ENCODE results near the gene POMGNT1.

The POMGNT1 gene

DNA sequence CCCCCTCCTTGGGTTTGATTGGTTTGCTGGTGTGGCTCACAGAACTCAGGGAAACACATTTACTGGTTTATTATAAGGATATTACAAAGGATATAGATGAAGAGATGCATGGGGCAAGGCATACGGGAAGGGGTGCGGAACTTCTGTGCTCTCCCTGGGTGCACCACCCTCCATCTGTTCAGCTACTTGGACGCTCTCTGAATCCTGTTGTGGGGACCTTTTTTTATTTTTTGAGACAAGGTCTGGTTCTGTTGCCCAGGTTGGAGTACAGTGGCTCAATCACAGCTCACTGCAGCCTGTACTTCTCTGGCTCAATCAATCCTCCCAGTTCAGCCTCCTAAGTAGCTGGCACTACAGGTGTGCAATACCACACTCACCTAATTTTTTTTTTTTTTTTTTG, 12.3 kb upstream of the POMGNT1 start:
- DNase-seq (ENCODE audit: low spot score): no peak

DNA sequence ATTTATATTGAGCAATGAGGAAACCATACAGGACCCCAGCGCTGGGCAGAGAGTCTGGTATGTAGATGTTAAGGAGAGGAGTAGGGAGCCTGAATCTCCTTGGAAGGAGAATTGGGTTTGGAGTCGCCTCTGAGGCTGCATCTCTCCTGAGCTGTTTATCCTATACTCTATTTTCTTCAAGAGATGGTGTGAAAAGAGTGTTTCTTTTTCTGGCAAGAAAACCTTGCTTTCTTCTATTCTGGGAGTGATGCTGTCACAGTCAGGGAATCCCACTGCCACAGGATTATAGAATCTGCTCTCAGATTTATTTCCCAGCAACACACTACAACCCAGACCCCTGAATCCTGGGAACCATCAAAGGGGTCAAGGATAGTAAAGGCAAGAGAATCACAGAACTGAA, 8.2 kb upstream of the POMGNT1 start:
- DNase-seq (ENCODE audit: low spot score): no peak

DNA sequence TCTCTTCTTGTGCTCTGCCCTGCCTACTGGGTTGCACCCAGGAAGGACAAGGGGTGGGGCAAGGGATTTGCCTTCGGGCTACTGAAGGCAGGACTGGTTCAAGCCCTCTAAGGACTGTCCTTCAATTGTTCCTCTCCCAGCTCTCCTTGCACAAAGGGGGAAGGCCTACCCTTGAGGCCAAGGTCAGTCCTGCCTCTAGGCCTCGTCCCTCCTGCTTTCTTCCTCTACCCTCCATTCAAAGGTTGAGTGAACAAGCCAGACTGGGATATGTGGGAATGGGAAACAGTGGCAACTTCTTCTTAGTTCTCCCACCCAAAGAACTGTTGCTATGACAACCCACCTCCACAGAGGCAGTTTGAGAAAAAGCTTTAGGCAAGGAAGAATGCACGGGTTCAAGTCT, 7.6 kb upstream of the POMGNT1 start:
- DNase-seq (ENCODE audit: low spot score): no peak

DNA sequence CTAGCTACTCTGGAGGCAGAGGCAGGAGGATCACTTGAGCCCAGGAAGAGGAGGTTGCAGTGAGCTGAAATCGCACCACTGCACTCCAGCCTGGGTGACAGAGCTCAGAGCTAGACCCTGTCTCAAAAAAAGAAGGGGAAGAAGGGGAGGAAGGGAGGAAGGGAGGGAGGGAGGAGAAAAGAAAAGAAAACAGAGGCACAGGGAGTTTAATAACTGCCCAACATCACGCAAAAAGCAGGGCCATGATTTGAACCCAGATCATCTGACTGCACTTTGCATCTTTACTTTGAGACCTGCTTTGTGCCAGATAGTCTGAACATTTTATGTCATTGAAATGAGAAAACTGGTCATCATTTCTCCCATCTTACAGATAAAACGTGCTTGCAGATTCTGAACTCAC, 6.9 kb upstream of the POMGNT1 start:
- no peak for DNase-seq (ENCODE audit: low spot score)

DNA sequence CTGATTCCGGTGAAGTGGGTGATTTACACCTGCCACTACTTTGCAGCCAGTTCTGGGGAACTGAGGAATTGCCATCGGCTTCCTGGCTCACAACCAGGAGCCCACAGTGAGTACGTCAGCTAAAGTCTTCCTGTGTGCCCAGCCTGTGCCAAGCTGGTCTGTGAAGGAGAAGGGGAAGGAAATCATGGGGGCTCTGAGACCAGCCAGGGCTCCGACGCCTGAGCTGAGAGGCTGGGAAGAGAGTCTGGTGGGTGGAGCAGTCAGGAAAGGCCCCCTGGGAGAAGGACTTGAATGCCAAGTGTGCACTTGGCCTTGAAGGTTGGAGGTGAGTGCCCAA, 6.1 kb upstream of the POMGNT1 start:
- DNase-seq (ENCODE audit: low spot score): no peak

DNA sequence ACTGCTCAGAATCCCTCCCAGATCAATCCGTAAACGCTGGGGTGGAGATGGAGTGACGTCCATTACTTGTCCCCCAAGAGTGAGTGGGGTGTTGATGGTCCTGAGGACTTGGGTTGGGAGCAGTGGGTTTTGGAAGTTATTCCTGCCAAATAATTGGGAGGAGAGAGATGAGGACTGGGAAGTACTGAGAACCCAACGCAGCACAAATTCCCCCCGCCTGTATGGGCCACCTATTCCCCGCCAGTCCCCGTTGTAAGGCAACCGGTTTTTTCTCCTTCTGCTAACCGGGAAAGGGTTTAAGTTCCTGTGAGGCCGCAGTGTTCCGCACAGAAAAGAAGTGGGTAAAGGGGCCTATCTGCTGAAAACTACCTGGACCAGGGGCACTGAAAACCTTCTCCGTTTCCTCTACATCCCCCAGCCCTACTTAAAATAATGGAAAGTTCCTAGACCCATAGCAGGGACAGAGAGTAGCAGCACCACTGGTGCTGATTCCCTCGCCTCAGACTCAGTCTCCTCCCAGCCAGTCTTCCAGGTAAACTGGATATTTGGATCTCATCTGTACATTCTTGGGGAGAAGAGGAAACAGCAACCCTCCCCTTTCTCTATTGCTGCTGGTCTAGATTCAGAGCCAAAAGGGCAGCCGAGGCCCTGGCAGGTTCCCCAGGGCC, 5.6 kb upstream of the POMGNT1 start:
- DNase-seq (ENCODE audit: low spot score): no peak

DNA sequence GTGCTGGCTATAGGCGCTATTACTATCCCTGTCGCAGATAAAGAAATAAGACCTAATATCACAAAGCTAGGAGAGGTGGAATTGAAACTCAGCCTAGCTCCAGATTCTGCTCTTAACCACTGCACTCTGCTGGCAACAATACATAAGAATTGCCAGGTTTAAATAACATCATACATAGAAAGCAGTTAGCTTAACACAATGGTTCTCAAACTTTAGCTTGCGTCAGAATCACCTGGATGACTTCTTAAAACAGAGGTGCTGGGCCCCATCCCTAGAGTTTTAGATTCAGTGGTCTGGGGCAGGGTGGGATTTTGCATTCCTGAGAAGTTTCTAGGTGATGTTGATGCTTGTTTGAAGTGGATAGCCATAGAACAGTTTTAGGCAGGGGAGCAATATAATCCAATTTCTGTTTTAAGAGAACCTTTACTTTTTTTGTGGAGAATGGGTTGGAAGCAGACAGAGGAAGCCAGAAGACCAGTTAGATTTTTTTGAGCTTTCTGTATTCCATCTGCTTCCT, 1.1 kb upstream of the POMGNT1 start:
- DNase-seq (ENCODE audit: low spot score): no peak

DNA sequence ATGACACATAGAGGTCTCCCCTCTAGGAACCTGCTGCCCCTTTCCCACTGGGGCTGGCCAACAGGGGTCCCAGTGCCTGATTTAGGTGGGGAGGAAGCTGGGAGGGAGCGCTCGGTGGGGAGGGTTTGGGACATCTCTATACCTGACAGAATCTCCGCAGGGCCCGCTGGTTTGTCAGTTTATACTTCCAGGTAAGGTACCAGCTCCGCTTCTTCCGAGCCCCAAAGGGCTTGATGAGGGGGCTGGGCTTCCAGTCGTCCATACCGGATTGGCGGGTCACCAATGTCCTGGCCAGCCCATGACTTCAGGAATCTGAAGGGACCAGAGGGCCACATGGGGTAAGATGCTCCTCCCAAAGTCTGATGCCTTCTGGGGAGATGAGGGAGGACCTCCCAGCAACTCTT, 672 bp downstream of the POMGNT1 start:
- DNase-seq (ENCODE audit: low spot score): peak; percentile 29

DNA sequence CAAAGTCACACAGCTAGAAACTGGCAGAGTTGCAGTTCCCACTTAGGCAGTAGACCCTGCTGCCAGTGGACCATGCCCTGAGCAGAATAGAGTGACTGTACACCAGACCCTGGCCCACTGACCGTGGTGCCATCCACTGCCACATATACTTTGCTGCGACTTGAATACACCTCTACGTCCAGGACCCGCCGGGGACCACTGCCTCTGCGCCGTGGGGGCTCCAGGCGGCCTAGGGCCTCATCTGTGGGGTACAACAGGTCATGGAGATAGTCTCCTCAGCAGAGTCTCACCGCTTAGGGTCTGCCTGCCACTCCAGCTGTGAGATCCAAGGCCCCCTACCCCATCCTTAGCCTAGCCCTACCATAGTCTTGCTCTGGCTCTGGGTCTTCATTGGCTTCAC, 1.6 kb downstream of the POMGNT1 start:
- DNase-seq (ENCODE audit: low spot score): no peak

DNA sequence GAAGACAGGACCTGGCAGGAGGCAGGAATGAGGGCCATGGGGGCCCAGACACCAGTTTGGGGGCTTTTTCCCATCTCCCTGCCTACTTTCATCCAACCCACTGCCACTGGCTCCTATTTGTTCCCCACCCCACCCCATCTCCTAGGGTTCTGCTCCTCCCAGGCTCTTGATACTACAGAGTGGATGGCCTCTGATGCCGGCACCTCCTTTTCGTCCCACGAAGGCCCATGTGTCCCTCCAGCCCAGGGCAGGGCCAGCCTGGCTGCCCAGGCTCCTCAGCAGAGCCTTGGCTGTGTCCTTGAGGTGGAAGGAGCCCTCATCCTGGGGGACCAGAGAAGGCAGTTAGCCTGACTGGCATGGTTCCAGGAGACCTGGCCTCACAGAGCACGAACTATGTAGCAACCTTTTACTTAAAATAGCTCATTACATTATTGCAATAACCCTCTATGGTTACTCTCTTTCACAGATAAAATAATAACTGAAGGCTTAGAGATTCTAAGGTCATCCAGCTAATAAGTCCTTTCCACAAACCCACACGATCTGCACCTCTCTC, 3.5 kb downstream of the POMGNT1 start:
- DNase-seq (ENCODE audit: low spot score): no peak

DNA sequence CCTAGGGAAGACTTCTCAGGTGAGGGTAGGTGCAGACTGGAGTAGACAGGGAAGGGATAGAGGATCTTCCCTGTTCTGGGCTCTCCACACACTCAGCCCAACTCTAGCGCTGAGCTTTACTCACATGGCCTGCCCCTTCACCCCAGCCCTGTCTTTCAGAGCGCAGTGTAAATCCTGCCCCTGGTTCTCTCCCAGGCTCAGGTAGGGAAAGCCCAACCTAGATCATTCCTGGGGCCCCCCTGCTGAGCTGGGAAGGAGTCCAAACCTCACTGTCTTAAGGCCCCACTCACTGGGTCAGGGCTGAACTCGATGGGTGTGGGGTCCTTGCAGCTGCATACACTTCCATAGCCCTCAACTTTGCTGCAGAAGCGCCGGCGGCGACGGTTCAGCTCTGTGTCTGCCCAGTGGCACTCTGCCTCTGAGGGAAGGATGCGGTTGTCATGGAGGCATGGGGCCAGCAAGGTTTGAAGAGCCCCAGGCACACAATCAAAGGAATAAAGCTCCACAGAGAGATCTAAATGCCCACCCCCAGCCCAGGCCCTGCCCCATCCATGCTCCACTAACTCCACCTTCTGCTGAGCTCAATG, 4.2 kb downstream of the POMGNT1 start:
- no peak for DNase-seq (ENCODE audit: low spot score)

DNA sequence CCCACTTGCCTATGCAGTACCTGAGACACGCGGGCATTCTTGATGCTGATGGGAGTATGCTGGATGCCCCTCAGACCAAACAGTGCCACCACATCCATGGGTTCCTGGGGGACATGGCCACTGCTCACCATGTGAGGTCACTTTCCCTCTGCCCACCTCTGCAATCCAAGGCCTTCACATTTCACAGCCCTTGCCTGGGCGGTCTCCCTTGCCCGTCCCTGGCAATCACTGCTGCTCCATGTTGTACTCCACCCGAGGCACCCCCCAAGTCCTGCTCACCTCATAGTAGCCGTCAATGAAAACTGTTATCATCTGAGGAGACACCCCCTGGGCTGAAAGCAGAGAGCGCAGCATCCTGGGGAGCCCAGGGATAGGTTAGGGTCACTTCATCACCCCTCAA, 4.9 kb downstream of the POMGNT1 start:
- no peak for DNase-seq (ENCODE audit: low spot score)

DNA sequence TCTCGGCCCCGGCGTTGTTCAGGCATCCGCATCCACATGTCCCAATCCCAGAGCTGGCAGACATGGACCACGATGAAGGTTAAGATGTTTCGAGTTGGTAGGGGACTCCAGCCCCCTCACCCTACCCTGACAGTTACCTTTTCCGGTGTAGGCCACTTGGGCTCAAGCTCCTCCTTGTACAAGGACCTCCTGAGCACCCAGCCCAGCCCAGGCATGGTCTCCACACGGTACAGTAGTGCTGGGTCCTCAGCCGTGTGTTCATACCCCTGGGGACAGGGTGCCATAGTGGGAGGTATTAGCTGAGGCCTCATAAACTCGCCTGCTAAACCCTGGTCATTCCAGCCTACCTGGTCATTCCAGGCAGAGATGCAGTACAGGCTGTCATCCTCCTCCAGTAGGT, 6.1 kb downstream of the POMGNT1 start:
- no peak for DNase-seq (ENCODE audit: low spot score)

DNA sequence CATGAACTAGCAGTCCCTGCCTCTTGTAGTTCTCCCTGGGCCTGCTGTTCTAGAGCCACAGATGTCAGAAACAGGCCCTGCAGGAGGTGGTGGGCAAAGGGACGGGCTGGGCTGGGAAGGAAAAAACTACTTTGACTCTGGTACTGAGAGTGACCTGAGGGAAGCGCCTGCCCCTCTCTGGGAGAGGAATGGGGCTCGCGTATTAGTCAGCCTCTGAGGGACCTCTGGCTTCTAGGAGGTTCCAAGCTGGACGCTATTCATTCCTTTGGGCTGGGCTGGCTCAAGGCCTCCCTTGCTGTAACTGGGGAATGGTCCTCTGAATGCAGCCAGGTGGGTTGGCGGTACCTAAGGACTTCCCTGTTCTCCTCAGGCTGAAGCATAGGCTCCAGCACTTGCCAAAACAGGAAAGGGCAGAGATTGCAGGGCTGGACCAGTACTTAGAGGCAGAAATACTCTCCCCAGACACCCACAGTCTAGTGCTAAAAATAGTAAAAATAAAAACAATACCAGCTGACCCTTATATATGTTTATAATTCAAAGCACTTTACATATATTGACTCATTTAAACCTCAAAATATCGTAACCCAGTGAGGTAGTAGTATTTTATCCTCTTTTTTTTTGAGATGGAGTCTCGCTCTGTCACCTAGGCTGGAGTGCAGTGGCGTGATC, 7.1 kb downstream of the POMGNT1 start:
- no peak for DNase-seq (ENCODE audit: low spot score)

DNA sequence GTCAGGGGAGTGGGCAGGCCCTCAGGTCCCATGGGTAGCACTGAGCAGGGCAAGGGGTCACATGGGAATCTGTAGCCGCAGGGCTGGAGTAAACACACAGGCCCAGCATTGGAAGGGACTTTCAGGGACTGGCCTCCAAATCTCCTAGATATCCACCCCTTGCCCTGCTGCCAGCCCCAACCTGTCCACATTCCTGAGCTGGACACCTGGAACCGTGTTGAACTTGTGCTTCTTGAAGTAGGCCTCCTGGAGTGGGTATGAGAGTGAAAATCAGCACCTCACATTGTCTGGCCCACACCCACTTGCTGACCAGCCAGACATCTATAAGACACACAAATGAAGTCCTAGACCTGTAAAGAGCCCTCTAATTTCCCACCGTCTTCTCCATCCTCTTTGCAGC, 7.7 kb downstream of the POMGNT1 start:
- DNase-seq (ENCODE audit: low spot score): no peak

DNA sequence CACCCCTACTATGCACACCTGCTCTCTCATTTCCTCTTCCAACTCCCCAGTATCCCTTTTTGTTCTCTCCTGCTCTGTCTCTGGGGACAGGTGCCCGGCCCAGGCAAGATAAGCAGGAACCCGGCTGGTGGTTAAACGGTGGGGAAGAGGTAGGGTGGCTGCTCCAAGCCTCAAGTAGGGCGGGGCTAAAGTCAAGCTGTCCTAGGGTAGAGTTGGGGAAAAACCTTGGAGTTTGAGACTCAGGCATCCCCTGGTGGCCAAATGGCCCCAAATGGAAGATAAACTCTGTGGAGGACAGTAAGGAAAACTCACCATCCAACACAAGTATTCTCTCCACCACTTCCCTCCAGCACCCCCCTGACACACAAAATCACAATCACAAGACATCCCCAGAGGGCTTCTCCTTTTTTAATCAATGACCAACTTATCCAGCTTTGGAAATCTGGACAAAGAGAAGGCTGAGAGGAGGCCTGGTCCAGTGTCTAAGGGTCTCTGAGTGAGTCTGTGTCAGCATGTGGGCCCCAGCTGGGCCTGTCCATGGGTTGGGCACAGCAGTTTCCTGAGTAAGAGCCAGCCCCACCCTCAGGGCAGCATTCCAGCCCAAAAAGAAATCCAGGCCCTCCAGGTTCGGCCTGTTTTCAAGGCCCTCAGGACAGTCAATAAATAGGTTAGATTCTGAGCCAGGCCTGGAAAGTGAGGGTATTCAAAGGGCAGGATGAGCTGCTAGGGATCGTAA, 9.8 kb downstream of the POMGNT1 start:
- DNase-seq (ENCODE audit: low spot score): peak; percentile 61

DNA sequence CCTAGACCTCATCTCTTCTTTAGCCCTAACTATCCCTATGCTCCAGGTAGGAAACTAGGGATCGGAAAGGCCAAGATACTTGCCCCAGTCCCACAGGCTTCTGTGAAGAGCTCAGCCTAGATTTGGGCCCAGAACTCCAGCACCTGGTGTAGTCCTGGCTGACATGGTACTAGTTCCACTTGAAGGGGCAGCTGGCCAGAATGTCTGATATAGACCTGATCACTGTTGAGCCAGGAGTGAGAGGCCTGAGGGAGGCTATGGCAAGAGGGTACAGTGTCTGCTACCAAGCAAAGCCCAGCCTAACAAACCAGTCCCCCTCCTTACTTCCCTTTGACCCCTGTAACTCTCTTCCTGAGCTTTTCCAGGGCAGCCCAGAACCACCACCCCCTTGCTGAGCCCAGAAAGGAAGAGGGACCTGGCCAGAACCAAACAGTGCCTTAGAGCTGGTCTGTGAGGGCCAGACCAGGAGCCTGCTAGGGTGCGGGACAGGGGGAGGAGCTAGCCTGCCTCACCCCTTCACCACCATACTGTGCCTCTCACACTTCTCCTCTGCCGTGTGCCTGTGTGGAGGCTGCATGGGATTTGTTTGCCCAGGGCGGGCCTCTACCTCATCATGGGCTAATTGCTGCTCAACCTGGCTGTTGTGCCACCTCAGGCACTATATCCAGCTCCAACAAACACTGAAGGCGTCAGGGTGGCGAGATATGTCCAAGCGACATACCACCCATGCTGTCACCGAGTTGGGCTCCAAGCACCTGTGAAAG, 10.9 kb downstream of the POMGNT1 start:
- DNase-seq (ENCODE audit: low spot score): no peak

DNA sequence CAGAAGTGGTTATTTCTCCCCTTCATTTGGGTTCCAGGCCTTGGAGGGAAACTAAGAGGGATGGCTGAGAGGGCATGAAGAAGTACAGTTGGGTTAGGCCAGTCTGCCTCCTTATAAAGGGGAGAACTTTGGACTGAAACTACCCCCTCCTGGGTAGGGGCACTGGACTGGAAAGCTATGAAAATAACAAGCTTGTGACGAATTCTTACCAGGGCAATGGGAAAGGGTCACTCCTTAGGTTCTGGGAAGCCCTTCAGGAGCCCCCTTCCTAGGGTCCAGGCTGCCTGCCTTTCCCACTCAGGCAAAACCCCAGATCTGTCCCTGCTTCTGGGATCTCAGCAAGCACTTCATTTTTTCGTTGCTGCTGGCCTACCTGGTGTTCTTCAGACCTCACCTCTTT, 12.2 kb downstream of the POMGNT1 start:
- no peak for DNase-seq (ENCODE audit: low spot score)

DNA sequence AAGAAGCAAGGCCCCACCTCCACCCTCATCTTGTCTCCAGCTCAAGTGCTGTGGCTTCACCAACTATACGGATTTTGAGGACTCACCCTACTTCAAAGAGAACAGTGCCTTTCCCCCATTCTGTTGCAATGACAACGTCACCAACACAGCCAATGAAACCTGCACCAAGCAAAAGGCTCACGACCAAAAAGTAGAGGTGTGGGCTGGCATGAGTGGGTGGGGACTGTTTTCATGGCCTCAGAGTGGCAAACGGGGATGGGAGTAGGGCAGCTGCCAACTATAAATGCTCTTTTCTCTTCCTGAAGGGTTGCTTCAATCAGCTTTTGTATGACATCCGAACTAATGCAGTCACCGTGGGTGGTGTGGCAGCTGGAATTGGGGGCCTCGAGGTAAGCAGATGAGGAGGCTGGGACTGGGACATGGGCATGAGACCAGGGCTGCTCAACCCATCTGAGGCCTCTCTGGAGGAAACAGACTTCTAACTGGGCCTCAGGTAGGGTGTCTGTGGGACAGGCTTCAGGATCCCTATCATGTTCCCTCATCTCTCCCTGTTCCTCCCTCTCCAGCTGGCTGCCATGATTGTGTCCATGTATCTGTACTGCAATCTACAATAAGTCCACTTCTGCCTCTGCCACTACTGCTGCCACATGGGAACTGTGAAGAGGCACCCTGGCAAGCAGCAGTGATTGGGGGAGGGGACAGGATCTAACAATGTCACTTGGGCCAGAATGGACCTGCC, 13.1 kb downstream of the POMGNT1 start:
- no peak for DNase-seq (ENCODE audit: low spot score)

DNA sequence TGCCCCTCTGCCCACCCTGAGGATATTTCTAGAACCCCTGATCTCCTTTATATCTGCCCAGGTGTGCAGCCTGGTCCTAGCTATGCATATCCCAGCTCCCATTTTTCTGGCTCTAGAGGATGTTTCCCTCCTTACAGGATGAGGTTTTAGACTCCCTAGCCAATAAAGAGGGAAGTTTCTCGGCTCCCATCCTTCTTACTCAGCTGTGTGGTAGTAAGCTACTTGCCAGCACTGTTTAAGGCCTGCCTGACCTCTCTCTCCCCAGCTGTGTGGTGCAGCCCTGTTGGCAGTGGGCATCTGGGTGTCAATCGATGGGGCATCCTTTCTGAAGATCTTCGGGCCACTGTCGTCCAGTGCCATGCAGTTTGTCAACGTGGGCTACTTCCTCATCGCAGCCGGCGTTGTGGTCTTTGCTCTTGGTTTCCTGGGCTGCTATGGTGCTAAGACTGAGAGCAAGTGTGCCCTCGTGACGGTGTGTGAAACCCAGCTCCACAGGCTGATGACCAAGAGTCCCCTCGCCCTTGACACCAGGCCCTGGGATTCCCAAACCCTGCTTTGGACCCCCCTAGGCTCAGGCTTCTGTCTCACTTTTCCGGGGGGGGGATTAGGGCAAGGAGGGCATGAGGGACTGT, 14.2 kb downstream of the POMGNT1 start:
- no peak for DNase-seq (ENCODE audit: low spot score)
